Upper lobe of left lung (tissue), 4 donors: Measurements from ENCODE around the gene KNL1.

ENCODE experiments used
- CTCF ChIP-seq, 6 experiments: fragments of 450-650 bp in 4 of 6; fragments of 200-600 bp in 2 of 6; sonication (generic) in 2 of 6; IDR thresholded peaks; one replicate each; pipeline ENCODE4 v1.5.1; 2016 to 2019; ENCODE audit warnings: antibody characterized with exemption in 6 of 6
- POLR2AphosphoS5 ChIP-seq, 2 donors: sonication (generic); formaldehyde crosslinking; IDR thresholded peaks; one replicate each; pipeline ENCODE4 v1.5.1; 2017; ENCODE audit warnings: antibody characterized with exemption in 2 of 2

GRCh38 chr15:40702077-40702476 lies 108.0 kb downstream of the KNL1 start:
- TF ChIP-seq POLR2AphosphoS5 (IDR thresholded peaks at IDR 0.05) (no peak), CTCF (IDR thresholded peaks at IDR 0.05) (peak in 2 of 6 experiments; percentile 9 to 18)
